HG03342 (cell line): Measurements from ENCODE around the gene AFTPH.
A peak's percentile ranks its signal among the peaks of the same experiment; 100 is the strongest.

ENCODE experiments used
- ATAC-seq: cut with Tn5 transposase; IDR thresholded peaks from one replicate; pipeline ENCODE4 v1.9.1; 2021; ENCODE audit warnings: mild to moderate bottlenecking, moderate library complexity; ENCODE audit not compliant: unreplicated experiment

The AFTPH gene

GRCh38 chr2:64582774-64583340 is 58.7 kb downstream of the AFTPH start:
- peak; percentile 84 for ATAC-seq

GRCh38 chr2:64586054-64586453 is 61.9 kb downstream of the AFTPH start:
- ATAC-seq: no peak

- ATAC-seq: no peak
Measured at GRCh38 chr2:64586883-64587481, 62.9 kb downstream of the AFTPH start.

GRCh38 chr2:64587561-64587960 is 63.4 kb downstream of the AFTPH start:
- ATAC-seq: no peak

- ATAC-seq: no peak
Measured at GRCh38 chr2:64591188-64591587, 67.1 kb downstream of the AFTPH start.

GRCh38 chr2:64593035-64593655 is 69.0 kb downstream of the AFTPH start:
- no peak for ATAC-seq

- ATAC-seq: no peak
Measured at GRCh38 chr2:64594226-64594989, 70.3 kb downstream of the AFTPH start.

GRCh38 chr2:64595397-64596176 is 71.5 kb downstream of the AFTPH start:
- no peak for ATAC-seq

GRCh38 chr2:64598226-64598625 is 74.1 kb downstream of the AFTPH start:
- no peak for ATAC-seq

- no peak for ATAC-seq
Measured at GRCh38 chr2:64599469-64599868, 75.3 kb downstream of the AFTPH start.

- no peak for ATAC-seq
Measured at GRCh38 chr2:64601034-64601754, 77.1 kb downstream of the AFTPH start.

GRCh38 chr2:64601785-64602391 is 77.8 kb downstream of the AFTPH start:
- no peak for ATAC-seq

GRCh38 chr2:64602436-64602835 is 78.3 kb downstream of the AFTPH start:
- ATAC-seq: no peak

GRCh38 chr2:64604155-64604554 is 80.0 kb downstream of the AFTPH start:
- ATAC-seq: no peak

- no peak for ATAC-seq
Measured at GRCh38 chr2:64605026-64605471, 80.9 kb downstream of the AFTPH start.

GRCh38 chr2:64605991-64606478 is 81.9 kb downstream of the AFTPH start:
- no peak for ATAC-seq

- ATAC-seq: peak; percentile 81
Measured at GRCh38 chr2:64606479-64607363, 82.6 kb downstream of the AFTPH start.

GRCh38 chr2:64607381-64608304 is 83.5 kb downstream of the AFTPH start:
- no peak for ATAC-seq
